HepG2 (cell line): ENCODE data around the gene RCC1. TPM values are rescaled to one million over a fixed set of nuclear protein-coding genes. Genes with fewer than 3 reads are reported as not detected.

ENCODE experiments used
- CHD4 ChIP-seq: fragments of 200-600 bp; sonication (generic); IDR thresholded peaks from 2 replicates; pipeline ENCODE4 v1.7.0; 2017; ENCODE audit warnings: mild to moderate bottlenecking, low read length, borderline replicate concordance
- EED ChIP-seq: sonication (generic); formaldehyde crosslinking; IDR thresholded peaks from 2 replicates; pipeline ENCODE4 v1.5.0; 2020; ENCODE audit warnings: mild to moderate bottlenecking, missing genetic modification reagents
- GABPA ChIP-seq, 2 experiments: IDR thresholded peaks; 2 replicates each; pipeline ENCODE4 v1.6.1; 2011 to 2016; ENCODE audit warnings: low read depth in 2 of 2, low read length in 1 of 2, missing biosample characterization in 1 of 2, missing genetic modification characterization in 1 of 2
- HNRNPLL ChIP-seq: fragments of 200-400 bp; formaldehyde crosslinking; IDR thresholded peaks from 2 replicates; pipeline ENCODE4 v1.6.1; 2017; ENCODE audit warnings: mild to moderate bottlenecking, low read depth, low read length; ENCODE audit not compliant: poor library complexity, severe bottlenecking
- IRF2 ChIP-seq: IDR thresholded peaks from 2 replicates; pipeline ENCODE4 v1.6.1; 2018; ENCODE audit warnings: missing genetic modification reagents, missing compliant biosample characterization
- ISL2 ChIP-seq: sonication (generic); formaldehyde crosslinking; IDR thresholded peaks from 2 replicates; pipeline ENCODE4 v1.5.0; 2020; ENCODE audit warnings: missing genetic modification reagents
- MED13 ChIP-seq: sonication (generic); formaldehyde crosslinking; IDR thresholded peaks from 2 replicates; pipeline ENCODE4 v1.5.0; 2020; ENCODE audit warnings: missing genetic modification reagents
- MIXL1 ChIP-seq: IDR thresholded peaks from 2 replicates; pipeline ENCODE4 v1.6.1; 2016
- MTF2 ChIP-seq: sonication (generic); formaldehyde crosslinking; IDR thresholded peaks from 2 replicates; pipeline ENCODE4 v1.5.0; 2020; ENCODE audit warnings: missing genetic modification reagents, borderline replicate concordance
- NFAT5 ChIP-seq: sonication (generic); formaldehyde crosslinking; IDR thresholded peaks from 2 replicates; pipeline ENCODE4 v1.4.0; 2020; ENCODE audit warnings: missing genetic modification reagents
- PTBP1 ChIP-seq: fragments of 200-400 bp; formaldehyde crosslinking; IDR thresholded peaks from 2 replicates; pipeline ENCODE4 v1.6.1; 2018; ENCODE audit warnings: low read length, low read depth; ENCODE audit not compliant: poor library complexity, severe bottlenecking
- RFXANK ChIP-seq: IDR thresholded peaks from 2 replicates; pipeline ENCODE4 v1.6.1; 2016
- ZFX ChIP-seq: sonication (generic); formaldehyde crosslinking; IDR thresholded peaks from 2 replicates; pipeline ENCODE4 v1.4.0; 2020; ENCODE audit warnings: mild to moderate bottlenecking, low read depth, missing genetic modification reagents, moderate library complexity
- ZKSCAN5 ChIP-seq: sonication (generic); formaldehyde crosslinking; IDR thresholded peaks from 2 replicates; pipeline ENCODE4 v1.5.1; 2020; ENCODE audit warnings: mild to moderate bottlenecking, missing genetic modification reagents
- ZNF160 ChIP-seq: sonication (generic); formaldehyde crosslinking; IDR thresholded peaks from 2 replicates; pipeline ENCODE4 v1.8.0; 2022; ENCODE audit warnings: mild to moderate bottlenecking, inconsistent platforms, missing genetic modification reagents
- ZNF263 ChIP-seq: sonication (generic); formaldehyde crosslinking; IDR thresholded peaks from 2 replicates; pipeline ENCODE4 v1.4.0; 2020; ENCODE audit warnings: missing genetic modification reagents
- ZNF34 ChIP-seq: sonication (generic); formaldehyde crosslinking; IDR thresholded peaks from 2 replicates; pipeline ENCODE4 v1.4.0; 2020; ENCODE audit warnings: mild to moderate bottlenecking, missing genetic modification reagents, borderline replicate concordance
- ZNF383 ChIP-seq: sonication (generic); formaldehyde crosslinking; IDR thresholded peaks from 2 replicates; pipeline ENCODE4 v1.4.0; 2020; ENCODE audit warnings: missing genetic modification reagents, mild to moderate bottlenecking, borderline replicate concordance
- ZNF503 ChIP-seq: sonication (generic); formaldehyde crosslinking; IDR thresholded peaks from 2 replicates; pipeline ENCODE4 v1.4.0; 2020; ENCODE audit warnings: missing genetic modification reagents
- ZNF563 ChIP-seq: sonication (generic); formaldehyde crosslinking; IDR thresholded peaks from 2 replicates; pipeline ENCODE4 v1.8.0; 2022; ENCODE audit warnings: mild to moderate bottlenecking, moderate library complexity, missing genetic modification reagents
- ZNF674 ChIP-seq: sonication (generic); formaldehyde crosslinking; IDR thresholded peaks from 2 replicates; pipeline ENCODE4 v1.5.0; 2020; ENCODE audit warnings: low read depth, mild to moderate bottlenecking, missing genetic modification reagents
- polyA plus RNA-seq, 8 experiments: library from polyadenylated mRNA; depleted of rRNA in 3 of 8; stranded (reverse) in 7 of 8; unstranded in 1 of 8; fragments of >200 nt; fragmentation: Illumina TruSeq in 4 of 8; extraction: Trizol in 4 of 8; gene quantifications; 2 replicates each; pipeline versions ENCODE4 v1.2.1 to v1.2.3, GENCODE V29; 2011 to 2016; ENCODE audit warnings: low read depth in 4 of 8, missing spikeins in 1 of 8, mixed read lengths in 1 of 8; ENCODE audit not compliant: insufficient read depth in 1 of 8
- total RNA-seq, 5 experiments: library from RNA; depleted of rRNA; stranded (reverse); fragments of >200 nt; fragmentation: Illumina TruSeq; extraction: Trizol; gene quantifications; 2 replicates each; pipeline ENCODE4 v1.2.3, GENCODE V29; 2016; ENCODE audit warnings: low read depth in 1 of 5
- TF ChIP-seq, protein P1 (sequence below): sonication (generic); formaldehyde crosslinking; IDR thresholded peaks from 2 replicates; pipeline ENCODE4 v1.5.0; 2020; ENCODE audit warnings: mild to moderate bottlenecking, missing genetic modification reagents, moderate library complexity

Gene RCC1
- total and polyA plus RNA-seq, 2 of the 13 experiments (the other 11 are each of a cell fraction or from before 2014, with no cell fraction given): 47.2 to 80.8 TPM

DNA sequence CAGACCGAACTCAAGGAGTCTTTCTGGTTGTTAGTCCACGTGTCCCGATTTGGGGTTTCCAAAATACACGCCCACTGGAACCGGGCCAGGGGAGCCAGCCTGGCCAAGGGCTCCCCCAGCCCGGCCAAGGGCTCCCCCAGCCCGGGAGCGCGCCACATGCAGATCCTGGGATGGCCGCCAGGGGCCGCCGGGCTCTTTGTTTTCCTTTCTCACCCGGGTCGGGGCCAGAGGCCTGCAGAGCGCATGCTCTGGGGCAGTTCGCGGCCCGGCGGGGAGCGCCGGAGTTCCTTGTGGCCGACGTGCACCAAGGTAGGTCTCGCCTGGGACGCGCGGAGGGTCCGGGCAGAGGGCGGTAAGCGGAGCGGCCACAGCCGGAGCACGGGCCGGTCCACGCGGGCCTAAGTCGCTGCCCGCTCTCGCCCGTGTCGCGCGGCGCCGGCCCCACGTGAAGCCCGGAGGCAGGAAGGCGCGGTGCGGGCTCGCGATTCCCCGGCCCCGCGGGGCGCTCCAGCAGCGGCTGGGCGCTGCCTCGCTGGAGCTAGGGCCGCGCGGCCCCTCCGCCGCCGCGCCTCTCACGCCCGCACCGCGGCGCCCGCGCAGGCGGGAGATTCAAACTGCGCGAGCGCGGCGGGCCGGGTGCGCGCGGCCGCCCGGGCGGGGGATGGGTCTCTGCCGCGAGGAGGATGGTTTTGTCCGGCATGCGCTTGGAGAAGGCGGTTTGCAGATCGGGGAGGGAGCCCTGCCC, 12.3 kb downstream of the RCC1 start (continued):
- no peak for TF ChIP-seq ZNF263 (CRISPR knock-in tag)
- 0 out of 2 replicates have a peak, but pooled peaks have one; percentile 20 for TF ChIP-seq MED13
- TF ChIP-seq ZKSCAN5 (CRISPR knock-in tag): no peak
- TF ChIP-seq, protein P1, sequence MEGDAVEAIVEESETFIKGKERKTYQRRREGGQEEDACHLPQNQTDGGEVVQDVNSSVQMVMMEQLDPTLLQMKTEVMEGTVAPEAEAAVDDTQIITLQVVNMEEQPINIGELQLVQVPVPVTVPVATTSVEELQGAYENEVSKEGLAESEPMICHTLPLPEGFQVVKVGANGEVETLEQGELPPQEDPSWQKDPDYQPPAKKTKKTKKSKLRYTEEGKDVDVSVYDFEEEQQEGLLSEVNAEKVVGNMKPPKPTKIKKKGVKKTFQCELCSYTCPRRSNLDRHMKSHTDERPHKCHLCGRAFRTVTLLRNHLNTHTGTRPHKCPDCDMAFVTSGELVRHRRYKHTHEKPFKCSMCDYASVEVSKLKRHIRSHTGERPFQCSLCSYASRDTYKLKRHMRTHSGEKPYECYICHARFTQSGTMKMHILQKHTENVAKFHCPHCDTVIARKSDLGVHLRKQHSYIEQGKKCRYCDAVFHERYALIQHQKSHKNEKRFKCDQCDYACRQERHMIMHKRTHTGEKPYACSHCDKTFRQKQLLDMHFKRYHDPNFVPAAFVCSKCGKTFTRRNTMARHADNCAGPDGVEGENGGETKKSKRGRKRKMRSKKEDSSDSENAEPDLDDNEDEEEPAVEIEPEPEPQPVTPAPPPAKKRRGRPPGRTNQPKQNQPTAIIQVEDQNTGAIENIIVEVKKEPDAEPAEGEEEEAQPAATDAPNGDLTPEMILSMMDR (CRISPR knock-in tag): peak; percentile 92
- TF ChIP-seq CHD4: no peak
- TF ChIP-seq MIXL1 (CRISPR knock-in tag): peak; percentile 48; the same call in 1 of the 2 replicates
- peak; percentile 41; the same call in 1 of the 2 replicates for TF ChIP-seq ISL2 (CRISPR knock-in tag)
- peak; percentile 55; the same call in 1 of the 2 replicates for TF ChIP-seq ZNF503 (CRISPR knock-in tag)
- TF ChIP-seq ZNF34 (CRISPR knock-in tag): no peak
- TF ChIP-seq HNRNPLL: peak; percentile 68
- peak; percentile 77; the same call in 1 of the 2 replicates for TF ChIP-seq ZNF160 (CRISPR knock-in tag)
- peak; percentile 3; the same call in 1 of the 2 replicates for TF ChIP-seq RFXANK (CRISPR knock-in tag)
- peak; percentile 51 for TF ChIP-seq IRF2 (CRISPR knock-in tag)
- TF ChIP-seq PTBP1: no peak
- peak; percentile 74 for TF ChIP-seq ZNF563
- TF ChIP-seq MTF2: no peak
- no peak for TF ChIP-seq ZNF383 (CRISPR knock-in tag)
- TF ChIP-seq NFAT5 (CRISPR knock-in tag): no peak
- peak; percentile 82; the same call in 1 of the 2 replicates for TF ChIP-seq ZFX (CRISPR knock-in tag)
- TF ChIP-seq EED (CRISPR knock-in tag): no peak
- TF ChIP-seq GABPA (IDR thresholded peaks at IDR 0.05; ENCODE audit: low read depth, low read length): no peak
- no peak for TF ChIP-seq GABPA (CRISPR knock-in tag; IDR thresholded peaks at IDR 0.05; ENCODE audit: low read depth)
- TF ChIP-seq ZNF674 (CRISPR knock-in tag): 0 out of 2 replicates have a peak, but pooled peaks have one; percentile 75
